Astrocyte (in vitro differentiated cells and primary cell): ENCODE measurements around the gene GAMT. TPM values are rescaled to one million over a fixed set of nuclear protein-coding genes. Genes with fewer than 3 reads are reported as not detected.

Experiments
- DNase-seq: peaks from one replicate; pipeline ENCODE4 v3.0.0-alpha.2; 2010; ENCODE audit warnings: low read depth
- FAIRE-seq: peaks from 2 replicates; lab custom pipeline; 2011; peaks lifted over from hg19 to GRCh38; lab: Jason Lieb, UNC
- H2AFZ ChIP-seq: 2 replicates; pipeline ENCODE4 v1.6.0; 2012; ENCODE audit warnings: low read depth, low read length, inconsistent platforms
- H3K27ac ChIP-seq: 2 replicates; pipeline ENCODE4 v1.5.1; 2011; ENCODE audit warnings: low read depth, low read length, inconsistent platforms
- H3K27me3 ChIP-seq: 2 replicates; pipeline ENCODE4 v1.6.0; 2011; ENCODE audit warnings: low read length, inconsistent platforms; ENCODE audit not compliant: insufficient read depth
- H3K36me3 ChIP-seq: 2 replicates; pipeline ENCODE4 v1.5.1; 2011; ENCODE audit warnings: low read length, inconsistent platforms; ENCODE audit not compliant: insufficient read depth
- H3K4me1 ChIP-seq: 2 replicates; pipeline ENCODE4 v1.5.1; 2011; ENCODE audit warnings: low read length, inconsistent platforms; ENCODE audit not compliant: insufficient read depth
- H3K4me2 ChIP-seq: 2 replicates; pipeline ENCODE4 v1.6.0; 2012; ENCODE audit warnings: low read length, inconsistent platforms
- H3K4me3 ChIP-seq: 2 replicates; pipeline ENCODE4 v1.5.1; 2011; ENCODE audit warnings: low read depth, mild to moderate bottlenecking, low read length, inconsistent platforms; ENCODE audit not compliant: insufficient read depth
- H3K79me2 ChIP-seq: 2 replicates; pipeline ENCODE4 v1.6.0; 2012; ENCODE audit warnings: mild to moderate bottlenecking, low read length, inconsistent platforms; ENCODE audit not compliant: insufficient read depth
- H3K9ac ChIP-seq: 2 replicates; pipeline ENCODE4 v1.6.0; 2012; ENCODE audit warnings: mild to moderate bottlenecking, low read length, inconsistent platforms
- H3K9me3 ChIP-seq: 2 replicates; pipeline ENCODE4 v1.5.1; 2012; ENCODE audit warnings: low read depth, mild to moderate bottlenecking, low read length, inconsistent platforms; ENCODE audit not compliant: insufficient read depth
- H4K20me1 ChIP-seq: 2 replicates; pipeline ENCODE4 v1.6.0; 2012; ENCODE audit warnings: low read length, inconsistent platforms; ENCODE audit not compliant: insufficient read depth
- H3K27ac Mint-ChIP-seq: one replicate; pipeline ENCODE4 v1.8.0; 2021; ENCODE audit warnings: mild to moderate bottlenecking, mixed read lengths; ENCODE audit not compliant: unreplicated experiment
- H3K27me3 Mint-ChIP-seq: one replicate; pipeline ENCODE4 v1.8.0; 2021; ENCODE audit warnings: low read depth, mixed read lengths; ENCODE audit not compliant: unreplicated experiment
- H3K36me3 Mint-ChIP-seq: one replicate; pipeline ENCODE4 v1.8.0; 2021; ENCODE audit warnings: low read depth, mixed read lengths; ENCODE audit not compliant: unreplicated experiment
- H3K4me1 Mint-ChIP-seq: one replicate; pipeline ENCODE4 v1.8.0; 2021; ENCODE audit warnings: low read depth, mixed read lengths; ENCODE audit not compliant: unreplicated experiment
- H3K4me3 Mint-ChIP-seq: one replicate; pipeline ENCODE4 v1.8.0; 2021; ENCODE audit warnings: mild to moderate bottlenecking, moderate library complexity, mixed read lengths; ENCODE audit not compliant: unreplicated experiment
- H3K9me3 Mint-ChIP-seq: one replicate; pipeline ENCODE4 v1.8.0; 2021; ENCODE audit warnings: mild to moderate bottlenecking, mixed read lengths; ENCODE audit not compliant: unreplicated experiment
- CTCF ChIP-seq: IDR thresholded peaks from 2 replicates; pipeline ENCODE4 v1.5.1; 2011; ENCODE audit warnings: low read depth, mild to moderate bottlenecking, inconsistent platforms, low read length, moderate library complexity; ENCODE audit not compliant: insufficient read depth
- EZH2 ChIP-seq: IDR thresholded peaks from 2 replicates; pipeline ENCODE4 v1.6.1; 2012; ENCODE audit warnings: mild to moderate bottlenecking, low read length, inconsistent platforms; ENCODE audit not compliant: insufficient read depth
- total RNA-seq: library from RNA; stranded (reverse); gene quantifications from 2 replicates; pipeline ENCODE4 v1.2.1, GENCODE V29; 2021

The GAMT gene
- total RNA-seq, 1 donor from 2014 or later = 35.9 TPM

GRCh38 chr19:1355568-1356507, 45.5 kb downstream of the GAMT start:
- Mint-ChIP-seq H3K4me1 (peaks cover 8% of the 10 kb centered on the region), H3K27me3 (no peaks in the 10 kb centered on the region), H3K36me3 (peaks cover 8% of the 10 kb centered on the region), H3K9me3 (no peaks in the 10 kb centered on the region), H3K27ac (peak overlapping the region; percentile 94), H3K4me3 (peak overlapping the region; percentile 93)
- FAIRE-seq (peak; percentile 26), DNase-seq (no peak)
- Histone ChIP-seq H3K79me2 (peaks cover 29% of the 10 kb centered on the region), H3K4me1 (peaks cover 35% of the 10 kb centered on the region), H3K4me2 (peak overlapping the region; percentile 98), H3K36me3 (peaks cover 18% of the 10 kb centered on the region), H3K9me3 (no peaks in the 10 kb centered on the region), H3K9ac (peak overlapping the region; percentile 87), H4K20me1 (peaks cover 16% of the 10 kb centered on the region), H3K4me3 (peak overlapping the region; percentile 68), H3K27me3 (no peaks in the 10 kb centered on the region), H3K27ac (no peak overlapping the region), H2AFZ (no peak overlapping the region)
- TF ChIP-seq CTCF = no peak
- TF ChIP-seq EZH2 = no peak

GRCh38 chr19:1354970-1355567, 46.3 kb downstream of the GAMT start:
- Mint-ChIP-seq H3K4me3 (peak overlapping the region; percentile 93), H3K27me3 (no peaks in the 10 kb centered on the region), H3K27ac (no peak overlapping the region), H3K9me3 (no peaks in the 10 kb centered on the region), H3K36me3 (peaks cover 8% of the 10 kb centered on the region), H3K4me1 (peaks cover 8% of the 10 kb centered on the region)
- Histone ChIP-seq H4K20me1 (peaks cover 16% of the 10 kb centered on the region), H3K9me3 (no peaks in the 10 kb centered on the region), H3K27me3 (no peaks in the 10 kb centered on the region), H3K4me3 (peak overlapping the region; percentile 68), H3K4me2 (peak overlapping the region; percentile 98), H3K4me1 (peaks cover 27% of the 10 kb centered on the region), H3K36me3 (peaks cover 18% of the 10 kb centered on the region), H3K9ac (peak overlapping the region; percentile 87), H3K27ac (peak overlapping the region; percentile 16), H2AFZ (no peak overlapping the region), H3K79me2 (peaks cover 29% of the 10 kb centered on the region)
- FAIRE-seq = no peak
- TF ChIP-seq CTCF (no peak), EZH2 (no peak)
- DNase-seq = no peak
